ENCODE measurements around the gene CDH16.
"Not testable (repeated sequence)": the region's sequence is repeated elsewhere in the genome, so short reads cannot be mapped to it uniquely, and the experiment has no call there.

Gene CDH16

GRCh38 chr16:66871840-66872239 lies 46.8 kb downstream of the CDH16 start:
- DNase-seq (ENCODE audit: low read depth in 2 of 2) = no peak

- not testable (repeated sequence) for DNase-seq (ENCODE audit: low read depth in 2 of 2)
Measured at GRCh38 chr16:66871363-66871762, 47.3 kb downstream of the CDH16 start.

DNA sequence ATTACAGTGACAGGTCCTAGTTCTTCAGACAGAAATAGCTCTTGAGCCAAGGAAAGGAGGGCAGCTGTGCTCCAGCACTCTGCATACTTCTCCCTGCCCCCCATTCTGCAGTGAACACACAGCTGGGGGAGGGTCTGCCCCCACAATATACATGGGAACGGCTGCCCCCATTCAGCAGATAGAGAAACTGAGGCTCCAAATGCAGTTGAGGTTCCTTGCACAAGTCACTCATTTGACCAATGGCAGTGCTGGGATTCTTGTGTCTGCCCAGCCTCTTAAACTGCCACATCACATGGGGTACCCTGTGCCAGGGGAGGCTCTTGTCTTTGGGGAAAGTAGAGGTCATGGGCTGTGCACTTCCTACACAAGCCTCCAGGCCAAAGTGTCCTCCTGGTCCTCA lies 49.3 kb downstream of the CDH16 start:
- no peak for DNase-seq (ENCODE audit: low read depth in 2 of 2)

DNA sequence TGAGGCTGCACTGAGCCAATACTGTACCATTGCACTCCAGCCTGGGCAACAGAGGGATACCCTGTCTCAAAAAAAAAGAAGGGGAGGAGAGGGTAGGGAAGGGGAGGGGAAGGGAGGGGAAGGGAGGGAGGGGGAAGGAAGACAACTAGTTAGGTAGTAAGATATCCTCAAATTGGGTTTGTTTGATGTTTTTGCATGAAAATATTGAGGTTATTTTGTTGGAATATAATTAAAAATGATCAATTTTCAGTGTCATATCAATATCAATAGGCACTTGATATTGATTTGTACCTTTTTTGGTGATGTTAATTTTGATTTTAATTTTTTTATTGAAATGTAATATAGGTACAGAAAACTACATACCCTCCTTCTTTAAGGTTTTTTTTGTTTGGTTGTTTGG lies 55.0 kb downstream of the CDH16 start:
- no peak for DNase-seq (ENCODE audit: low read depth in 2 of 2)

GRCh38 chr16:66862023-66862520 lies 56.6 kb downstream of the CDH16 start:
- DNase-seq (ENCODE audit: low read depth in 2 of 2) = no peak

- no peak for DNase-seq (ENCODE audit: low read depth in 2 of 2)
Measured at GRCh38 chr16:66859397-66860068, 59.2 kb downstream of the CDH16 start.

DNA sequence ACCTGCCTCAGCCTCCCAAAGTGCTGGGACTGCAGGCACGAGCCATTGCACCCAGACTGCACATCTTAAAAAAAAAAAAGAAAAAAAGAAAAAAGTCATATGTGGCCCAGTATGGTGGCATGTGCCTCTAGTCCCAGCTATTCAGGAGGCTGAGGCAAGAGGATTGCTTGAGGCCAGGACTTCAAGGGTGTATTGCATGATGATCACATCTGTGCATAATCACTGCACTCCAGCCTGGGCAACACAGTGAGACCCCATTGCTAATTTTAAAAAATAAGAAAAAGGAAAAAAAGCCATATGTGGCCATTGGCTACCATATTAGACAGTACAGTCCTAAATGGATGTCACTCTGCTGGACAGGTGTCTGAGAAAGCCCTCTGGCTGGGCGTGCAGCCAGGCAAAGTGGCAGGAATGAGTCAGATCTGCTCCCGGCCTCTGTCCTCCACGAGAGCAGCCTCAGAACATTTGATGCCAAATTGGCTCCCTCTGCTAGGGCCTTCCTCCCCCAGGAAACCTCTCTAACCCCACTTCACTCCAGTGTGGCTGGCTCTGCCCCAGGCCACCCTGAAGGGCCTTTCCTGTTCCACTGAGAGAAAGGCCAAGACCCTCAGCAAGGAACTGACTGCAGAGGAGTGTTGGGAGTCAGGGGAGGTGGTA lies 59.8 kb downstream of the CDH16 start:
- no peak for DNase-seq (ENCODE audit: low read depth in 2 of 2)
